Measurements from ENCODE around the gene CCDC198.

- TF ChIP-seq MYC (IDR thresholded peaks at IDR 0.05; ENCODE audit: low read depth, low read length) (no peak), CTCF (IDR thresholded peaks at IDR 0.05; ENCODE audit: extremely low read depth in 1 of 2, insufficient read depth in 1 of 2, low read depth in 1 of 2, low read length in 2 of 2) (no peak)
Measured at GRCh38 chr14:57420986-57421385, 72.7 kb downstream of the CCDC198 start.
